Measurements from ENCODE around the gene KHK. TPM values are rescaled to one million over a fixed set of nuclear protein-coding genes. Genes with fewer than 3 reads are reported as not detected.

KHK gene
- total and polyA plus RNA-seq, 9 of the 15 experiments (the other 6 are each of a cell fraction or from before 2014, with no cell fraction given): 1.5 to 10.7 (median 5.2) TPM

GRCh38 chr2:27131429-27131828 is 44.9 kb downstream of the KHK start:
- no peak overlapping the region for H2AFZ ChIP-seq (ENCODE audit: low read depth, low read length)
- H3K36me3 ChIP-seq (ENCODE audit: control insufficient read depth, insufficient read depth, low read length): peaks cover 42% of the 10 kb centered on the region; the same call in 2 of the 3 replicates
- in situ Hi-C loops (cut with MboI) (no loop called here), intact Hi-C loops (cut with micrococcal nuclease) (no loop called here)
- no peak overlapping the region for H3K27ac ChIP-seq (ENCODE audit: extremely low read depth, low read depth, low read length)
- no peaks in the 10 kb centered on the region; the same call in 1 of the 2 replicates for H3K9me3 ChIP-seq (replicated peaks; ENCODE audit: control insufficient read depth, insufficient read depth, low read depth, low read length)
- TF ChIP-seq ZNF3 (CRISPR knock-in tag; IDR thresholded peaks at IDR 0.05): no peak
- no peak for TF ChIP-seq MIER1 (IDR thresholded peaks at IDR 0.05; ENCODE audit: low read depth)
- peak; percentile 11; the same call in 1 of the 2 replicates for TF ChIP-seq RBFOX2 (IDR thresholded peaks at IDR 0.05; ENCODE audit: low read depth, low read length)
- TF ChIP-seq SRSF1 (IDR thresholded peaks at IDR 0.05; ENCODE audit: low read depth, low read length): no peak
- TF ChIP-seq BRCA1 (IDR thresholded peaks at IDR 0.05): no peak
- no peak for TF ChIP-seq BRCA1 (CRISPR knock-in tag; IDR thresholded peaks at IDR 0.05)
- TF ChIP-seq RBM17 (IDR thresholded peaks at IDR 0.05; ENCODE audit: borderline replicate concordance, low read depth, low read length): no peak
- H3K9ac ChIP-seq (ENCODE audit: insufficient read depth in 1 of 2, low read depth in 2 of 2, low read length in 2 of 2): no peak overlapping the region; a peak in 1 of 4 replicates
- CTCF ChIA-PET (ENCODE audit: low intra/inter-chr PET ratio): no interaction called here
- no peak for ATAC-seq
- no peak overlapping the region for H3K4me2 ChIP-seq (ENCODE audit: insufficient read depth, low read length)
- no peaks in the 10 kb centered on the region for H3K27me3 ChIP-seq (ENCODE audit: control insufficient read depth in 2 of 2, insufficient read depth in 2 of 2, low read length in 2 of 2)
- WGBS (ENCODE audit: insufficient coverage, low coverage, missing lambda C conversion rate): 94% methylated on average over 11 of the region's 11 CpGs
- H3K79me2 ChIP-seq (ENCODE audit: control insufficient read depth, insufficient read depth, low read length): peaks cover 21% of the 10 kb centered on the region
- POLR2A ChIA-PET: no interaction called here
- H4K20me1 ChIP-seq (replicated peaks; ENCODE audit: control insufficient read depth, insufficient read depth, low read length): no peaks in the 10 kb centered on the region; the same call in 1 of the 2 replicates
- peaks cover 8% of the 10 kb centered on the region for H3K9me1 ChIP-seq (ENCODE audit: control insufficient read depth, insufficient read depth, low read length)
- no TSS peak for BruUV-seq (replicated peaks)
- FAIRE-seq: no peak
- H3K4me1 ChIP-seq (replicated peaks in 1 of 2; ENCODE audit: control insufficient read depth in 2 of 2, insufficient read depth in 2 of 2, low read length in 2 of 2): peaks cover 15 to 32% of the 10 kb centered on the region in 2 experiments; a peak in 4 of 5 replicates
- H3K4me3 ChIP-seq: no peak overlapping the region
- no peak for DNase-seq (ENCODE audit: extremely low read depth in 1 of 4, low spot score in 3 of 4)
